ENCODE results near the gene AACS.

Gene AACS

DNA sequence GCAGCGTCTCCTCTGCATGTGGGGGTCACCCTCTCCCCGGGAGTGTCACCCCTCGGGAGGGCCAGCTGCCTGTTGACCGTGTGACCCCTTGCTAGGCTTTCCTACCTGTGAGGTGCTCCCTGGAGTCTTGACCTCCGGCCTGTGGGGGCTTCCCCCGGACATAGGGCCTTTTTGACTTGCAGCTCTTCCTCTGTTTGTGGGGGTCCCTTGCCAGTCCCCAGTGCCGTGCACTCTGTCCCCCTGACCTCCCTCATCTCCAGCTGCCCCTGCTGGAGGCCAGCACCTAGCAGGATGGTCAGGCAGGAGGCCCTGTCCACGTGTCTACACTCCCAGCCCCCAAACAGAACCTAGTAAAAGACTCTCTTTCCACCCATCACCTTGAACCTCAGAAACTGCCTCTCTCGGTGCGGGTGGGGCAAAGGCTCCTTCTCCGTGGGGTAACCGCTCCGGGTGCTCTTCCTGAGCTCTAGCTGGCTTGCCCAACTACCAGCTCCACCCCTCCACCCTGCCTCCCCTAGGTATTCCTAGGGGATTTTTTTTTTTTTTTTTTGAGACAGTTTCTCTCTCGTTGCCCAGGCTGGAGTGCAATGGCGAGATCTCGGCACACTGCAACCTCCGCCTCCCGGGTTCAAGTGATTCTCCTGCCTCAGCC lies 810 bp downstream of the AACS start:
- TF ChIP-seq, protein P1, sequence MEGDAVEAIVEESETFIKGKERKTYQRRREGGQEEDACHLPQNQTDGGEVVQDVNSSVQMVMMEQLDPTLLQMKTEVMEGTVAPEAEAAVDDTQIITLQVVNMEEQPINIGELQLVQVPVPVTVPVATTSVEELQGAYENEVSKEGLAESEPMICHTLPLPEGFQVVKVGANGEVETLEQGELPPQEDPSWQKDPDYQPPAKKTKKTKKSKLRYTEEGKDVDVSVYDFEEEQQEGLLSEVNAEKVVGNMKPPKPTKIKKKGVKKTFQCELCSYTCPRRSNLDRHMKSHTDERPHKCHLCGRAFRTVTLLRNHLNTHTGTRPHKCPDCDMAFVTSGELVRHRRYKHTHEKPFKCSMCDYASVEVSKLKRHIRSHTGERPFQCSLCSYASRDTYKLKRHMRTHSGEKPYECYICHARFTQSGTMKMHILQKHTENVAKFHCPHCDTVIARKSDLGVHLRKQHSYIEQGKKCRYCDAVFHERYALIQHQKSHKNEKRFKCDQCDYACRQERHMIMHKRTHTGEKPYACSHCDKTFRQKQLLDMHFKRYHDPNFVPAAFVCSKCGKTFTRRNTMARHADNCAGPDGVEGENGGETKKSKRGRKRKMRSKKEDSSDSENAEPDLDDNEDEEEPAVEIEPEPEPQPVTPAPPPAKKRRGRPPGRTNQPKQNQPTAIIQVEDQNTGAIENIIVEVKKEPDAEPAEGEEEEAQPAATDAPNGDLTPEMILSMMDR (IDR thresholded peaks at IDR 0.05; ENCODE audit: insufficient read depth, low read length): no peak
- no peak for TF ChIP-seq SPI1 (IDR thresholded peaks at IDR 0.05; ENCODE audit: borderline replicate concordance, low read depth)
- no peak for TF ChIP-seq GABPA (IDR thresholded peaks at IDR 0.05; ENCODE audit: low read depth)
- TF ChIP-seq POLR2AphosphoS5 (IDR thresholded peaks at IDR 0.05; ENCODE audit: low read depth): no peak
- TF ChIP-seq REST (IDR thresholded peaks at IDR 0.05; ENCODE audit: insufficient replicate concordance, low read depth): no peak
- H3K4me3 ChIP-seq (replicated peaks; ENCODE audit: insufficient read depth, low read length): peak overlapping the region; percentile 78
- no peak for DNase-seq (ENCODE audit: low read depth in 1 of 2, low spot score in 1 of 2)
- no peak overlapping the region for H3K27ac ChIP-seq (replicated peaks)
- no peaks in the 10 kb centered on the region for H3K27me3 ChIP-seq (ENCODE audit: insufficient read depth, poor library complexity, severe bottlenecking)

GRCh38 chr12:125068391-125068790 lies 3.2 kb downstream of the AACS start:
- TF ChIP-seq, protein P1 (IDR thresholded peaks at IDR 0.05; ENCODE audit: insufficient read depth, low read length): no peak
- no peak for TF ChIP-seq SPI1 (IDR thresholded peaks at IDR 0.05; ENCODE audit: borderline replicate concordance, low read depth)
- TF ChIP-seq REST (IDR thresholded peaks at IDR 0.05; ENCODE audit: insufficient replicate concordance, low read depth): no peak
- TF ChIP-seq POLR2AphosphoS5 (IDR thresholded peaks at IDR 0.05; ENCODE audit: low read depth): no peak
- TF ChIP-seq GABPA (IDR thresholded peaks at IDR 0.05; ENCODE audit: low read depth): no peak
- H3K27ac ChIP-seq (replicated peaks): no peak overlapping the region

GRCh38 chr12:125069616-125070015 lies 4.4 kb downstream of the AACS start:
- H3K4me3 ChIP-seq (replicated peaks; ENCODE audit: insufficient read depth, low read length): no peak overlapping the region
- H3K27me3 ChIP-seq (ENCODE audit: insufficient read depth, poor library complexity, severe bottlenecking): no peaks in the 10 kb centered on the region
- H3K27ac ChIP-seq (replicated peaks): no peak overlapping the region
- DNase-seq (ENCODE audit: low read depth in 1 of 2, low spot score in 1 of 2): no peak
- TF ChIP-seq REST (IDR thresholded peaks at IDR 0.05; ENCODE audit: insufficient replicate concordance, low read depth) (no peak), SPI1 (IDR thresholded peaks at IDR 0.05; ENCODE audit: borderline replicate concordance, low read depth) (no peak), GABPA (IDR thresholded peaks at IDR 0.05; ENCODE audit: low read depth) (no peak), POLR2AphosphoS5 (IDR thresholded peaks at IDR 0.05; ENCODE audit: low read depth) (no peak)
- TF ChIP-seq, protein P1 (IDR thresholded peaks at IDR 0.05; ENCODE audit: insufficient read depth, low read length): no peak

More at GRCh38 chr12:125068391-125068790, 3.2 kb downstream of the AACS start:
- DNase-seq (ENCODE audit: low read depth in 1 of 2, low spot score in 1 of 2): no peak
- Histone ChIP-seq H3K4me3 (replicated peaks; ENCODE audit: insufficient read depth, low read length) (no peak overlapping the region), H3K27me3 (ENCODE audit: insufficient read depth, poor library complexity, severe bottlenecking) (no peaks in the 10 kb centered on the region)

Data from HL-60 (cell line).